Measurements from ENCODE around the gene ARID5B.

DNA sequence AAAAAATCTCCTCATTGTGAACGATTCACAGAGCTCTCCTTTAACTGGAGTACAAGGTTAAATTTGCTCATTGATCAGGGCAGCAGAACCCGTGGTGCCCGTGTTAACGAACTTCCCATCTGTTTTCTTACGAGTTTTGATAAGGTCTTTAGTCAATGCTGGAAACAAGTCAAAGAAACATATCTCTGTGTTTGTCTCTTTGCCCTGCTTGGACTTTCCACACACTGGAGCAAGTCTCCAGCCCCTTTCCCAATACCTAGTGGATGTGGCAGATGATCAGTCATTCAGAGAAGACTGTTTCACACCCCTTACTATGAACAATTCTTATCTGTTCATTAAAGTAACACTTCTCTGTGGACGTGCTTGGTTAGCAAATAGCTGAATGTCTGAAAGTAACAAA, 121.3 kb downstream of the ARID5B start:
- TF ChIP-seq POLR2AphosphoS5 (IDR thresholded peaks at IDR 0.05; ENCODE audit: low read depth, low read length) (no peak), TAF1 (IDR thresholded peaks at IDR 0.05; ENCODE audit: borderline replicate concordance, insufficient read depth, low read length) (no peak)

Measured in PFSK-1 (cell line).